HepG2 (cell line): ENCODE data around the gene SUSD6. TPM values are rescaled to one million over a fixed set of nuclear protein-coding genes. Genes with fewer than 3 reads are reported as not detected.

ENCODE experiments used
- DNMT1 ChIP-seq: sonication (generic); formaldehyde crosslinking; IDR thresholded peaks from 2 replicates; pipeline ENCODE4 v1.5.1; 2020; ENCODE audit warnings: mild to moderate bottlenecking, missing genetic modification reagents
- FOXC1 ChIP-seq: sonication (generic); formaldehyde crosslinking; IDR thresholded peaks from 2 replicates; pipeline ENCODE4 v1.8.0; 2022; ENCODE audit warnings: mild to moderate bottlenecking, missing genetic modification reagents, borderline replicate concordance
- FOXP1 ChIP-seq, 2 experiments: fragments of 450-650 bp in 1 of 2; IDR thresholded peaks; 2 replicates each; pipeline ENCODE4 v1.6.1; 2017 to 2018; ENCODE audit warnings: antibody characterized with exemption in 1 of 2
- JUND ChIP-seq: sonication (generic); formaldehyde crosslinking; IDR thresholded peaks from 2 replicates; pipeline ENCODE4 v1.8.0; 2022; ENCODE audit warnings: mild to moderate bottlenecking, missing genetic modification reagents
- MED8 ChIP-seq: sonication (generic); formaldehyde crosslinking; IDR thresholded peaks from 2 replicates; pipeline ENCODE4 v1.8.1; 2023; ENCODE audit warnings: mild to moderate bottlenecking, missing genetic modification reagents; ENCODE audit not compliant: insufficient replicate concordance
- PHF21A ChIP-seq: sonication (generic); formaldehyde crosslinking; IDR thresholded peaks from 2 replicates; pipeline ENCODE4 v1.5.0; 2020; ENCODE audit warnings: mild to moderate bottlenecking, missing genetic modification reagents
- PRPF4 ChIP-seq: fragments of 200-400 bp; formaldehyde crosslinking; IDR thresholded peaks from 2 replicates; pipeline ENCODE4 v1.6.1; 2016; ENCODE audit warnings: low read length, low read depth; ENCODE audit not compliant: poor library complexity, severe bottlenecking
- PTBP1 ChIP-seq: fragments of 200-400 bp; formaldehyde crosslinking; IDR thresholded peaks from 2 replicates; pipeline ENCODE4 v1.6.1; 2018; ENCODE audit warnings: low read length, low read depth; ENCODE audit not compliant: poor library complexity, severe bottlenecking
- SIX1 ChIP-seq: sonication (generic); formaldehyde crosslinking; IDR thresholded peaks from 2 replicates; pipeline ENCODE4 v1.4.0; 2020; ENCODE audit warnings: missing genetic modification reagents, borderline replicate concordance
- SMAD3 ChIP-seq: sonication (generic); formaldehyde crosslinking; IDR thresholded peaks from 2 replicates; pipeline ENCODE4 v1.4.0; 2020; ENCODE audit warnings: missing genetic modification reagents
- SRSF9 ChIP-seq: fragments of 200-400 bp; formaldehyde crosslinking; IDR thresholded peaks from 2 replicates; pipeline ENCODE4 v1.6.1; 2018; ENCODE audit warnings: borderline replicate concordance, mild to moderate bottlenecking, low read depth, low read length; ENCODE audit not compliant: insufficient read depth, poor library complexity, severe bottlenecking
- SRY ChIP-seq: sonication (generic); formaldehyde crosslinking; IDR thresholded peaks from 2 replicates; pipeline ENCODE4 v1.8.0; 2022; ENCODE audit warnings: mild to moderate bottlenecking, missing genetic modification reagents
- TAF1 ChIP-seq: sonication (generic); formaldehyde crosslinking; IDR thresholded peaks from 2 replicates; pipeline ENCODE4 v1.4.0; 2020; ENCODE audit warnings: missing genetic modification reagents
- U2AF1 ChIP-seq: fragments of 200-400 bp; formaldehyde crosslinking; optimal IDR thresholded peaks from 2 replicates; pipeline ENCODE3; 2017; ENCODE audit warnings: mild to moderate bottlenecking, low read depth, low read length
- WIZ ChIP-seq: sonication (generic); formaldehyde crosslinking; IDR thresholded peaks from 2 replicates; pipeline ENCODE4 v1.5.1; 2020; ENCODE audit warnings: mild to moderate bottlenecking, missing genetic modification reagents
- YEATS2 ChIP-seq: sonication (generic); formaldehyde crosslinking; IDR thresholded peaks from 2 replicates; pipeline ENCODE4 v1.4.0; 2020; ENCODE audit warnings: missing genetic modification reagents, borderline replicate concordance
- ZFP36 ChIP-seq: fragments of 150-350 bp; IDR thresholded peaks from 2 replicates; pipeline ENCODE4 v1.6.1; 2018; ENCODE audit warnings: borderline replicate concordance, low read length, low read depth; ENCODE audit not compliant: partially characterized antibody
- ZFP41 ChIP-seq: sonication (generic); formaldehyde crosslinking; IDR thresholded peaks from 2 replicates; pipeline ENCODE4 v1.4.0; 2020; ENCODE audit warnings: mild to moderate bottlenecking, missing genetic modification reagents, borderline replicate concordance
- ZNF768 ChIP-seq: sonication (generic); formaldehyde crosslinking; IDR thresholded peaks from 2 replicates; pipeline ENCODE4 v1.4.0; 2020; ENCODE audit warnings: missing genetic modification reagents
- polyA plus RNA-seq, 8 experiments: library from polyadenylated mRNA; depleted of rRNA in 3 of 8; stranded (reverse) in 7 of 8; unstranded in 1 of 8; fragments of >200 nt; fragmentation: Illumina TruSeq in 4 of 8; extraction: Trizol in 4 of 8; gene quantifications; 2 replicates each; pipeline versions ENCODE4 v1.2.1 to v1.2.3, GENCODE V29; 2011 to 2016; ENCODE audit warnings: low read depth in 4 of 8, missing spikeins in 1 of 8, mixed read lengths in 1 of 8; ENCODE audit not compliant: insufficient read depth in 1 of 8
- total RNA-seq, 5 experiments: library from RNA; depleted of rRNA; stranded (reverse); fragments of >200 nt; fragmentation: Illumina TruSeq; extraction: Trizol; gene quantifications; 2 replicates each; pipeline ENCODE4 v1.2.3, GENCODE V29; 2016; ENCODE audit warnings: low read depth in 1 of 5
- TF ChIP-seq, protein P1 (sequence below): IDR thresholded peaks from 2 replicates; pipeline ENCODE4 v1.6.1; 2016; ENCODE audit warnings: missing compliant biosample characterization, missing genetic modification reagents, borderline replicate concordance
- TF ChIP-seq, protein P2 (sequence below): sonication (generic); formaldehyde crosslinking; IDR thresholded peaks from 2 replicates; pipeline ENCODE4 v1.4.0; 2020; ENCODE audit warnings: missing genetic modification reagents
- TF ChIP-seq, protein P3 (sequence below): sonication (generic); formaldehyde crosslinking; IDR thresholded peaks from 2 replicates; pipeline ENCODE4 v1.8.0; 2023; ENCODE audit warnings: mild to moderate bottlenecking, missing genetic modification reagents
- TF ChIP-seq, protein P4 (sequence below): sonication (generic); formaldehyde crosslinking; IDR thresholded peaks from 2 replicates; pipeline ENCODE4 v1.5.0; 2020; ENCODE audit warnings: missing genetic modification reagents, mild to moderate bottlenecking, borderline replicate concordance

The SUSD6 gene
- total and polyA plus RNA-seq, 2 of the 13 experiments (the other 11 are each of a cell fraction or from before 2014, with no cell fraction given), result 7.2 to 7.4 TPM

DNA sequence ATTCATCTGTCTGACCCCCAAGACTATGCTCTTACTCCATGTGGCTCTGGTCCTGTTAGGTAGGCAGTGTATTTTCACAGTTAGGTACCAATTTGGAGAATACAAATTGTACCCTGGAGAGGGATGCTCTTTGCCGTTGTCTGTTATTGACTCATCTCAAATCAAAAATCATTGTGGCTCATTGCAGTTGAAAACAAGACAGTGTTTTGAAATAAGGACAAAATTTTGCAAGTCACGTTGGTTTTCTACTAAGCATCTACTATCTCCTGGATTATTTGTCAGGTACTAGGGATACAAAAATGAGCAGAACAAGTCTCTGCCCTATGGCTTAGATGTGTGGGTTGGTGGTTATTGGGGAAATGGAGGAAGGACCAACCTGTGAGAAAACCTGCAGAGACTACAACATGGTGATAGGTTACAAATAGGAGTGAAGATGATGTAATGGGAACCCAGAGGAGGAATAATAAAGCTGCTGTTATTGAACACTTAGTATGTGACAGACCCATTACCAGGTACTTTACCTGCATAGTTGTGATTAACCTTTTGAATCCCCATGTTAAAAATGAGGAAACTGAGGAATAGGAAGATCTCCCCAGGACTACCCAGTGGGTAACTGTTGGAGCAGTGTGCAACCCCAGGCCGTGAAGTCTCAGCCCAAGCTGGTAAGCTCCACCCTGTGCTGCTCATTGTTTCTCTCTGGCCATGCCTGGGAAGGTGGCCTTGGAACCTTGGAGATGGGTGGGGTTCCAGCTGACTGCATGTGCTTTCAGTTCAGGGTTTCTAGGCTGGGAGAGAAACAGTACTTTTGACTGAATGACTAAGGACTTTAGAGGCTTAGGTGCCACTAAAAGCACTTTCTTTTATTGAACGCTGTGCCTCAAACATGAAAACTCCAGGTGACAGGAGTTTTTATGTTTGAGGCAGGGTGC is 82.7 kb downstream of the SUSD6 start (continued):
- TF ChIP-seq, protein P1, sequence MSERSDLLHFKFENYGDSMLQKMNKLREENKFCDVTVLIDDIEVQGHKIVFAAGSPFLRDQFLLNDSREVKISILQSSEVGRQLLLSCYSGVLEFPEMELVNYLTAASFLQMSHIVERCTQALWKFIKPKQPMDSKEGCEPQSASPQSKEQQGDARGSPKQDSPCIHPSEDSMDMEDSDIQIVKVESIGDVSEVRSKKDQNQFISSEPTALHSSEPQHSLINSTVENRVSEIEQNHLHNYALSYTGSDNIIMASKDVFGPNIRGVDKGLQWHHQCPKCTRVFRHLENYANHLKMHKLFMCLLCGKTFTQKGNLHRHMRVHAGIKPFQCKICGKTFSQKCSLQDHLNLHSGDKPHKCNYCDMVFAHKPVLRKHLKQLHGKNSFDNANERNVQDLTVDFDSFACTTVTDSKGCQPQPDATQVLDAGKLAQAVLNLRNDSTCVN (CRISPR knock-in tag), result peak; percentile 76; the same call in 1 of the 2 replicates
- TF ChIP-seq JUND (no peak), TAF1 (CRISPR knock-in tag) (no peak), ZFP41 (CRISPR knock-in tag) (no peak), WIZ (CRISPR knock-in tag) (no peak), ZNF768 (CRISPR knock-in tag) (no peak), DNMT1 (no peak), PRPF4 (no peak), SRY (no peak), SIX1 (CRISPR knock-in tag) (no peak), SMAD3 (CRISPR knock-in tag) (peak; percentile 78; the same call in 1 of the 2 replicates), FOXC1 (CRISPR knock-in tag) (no peak), MED8 (CRISPR knock-in tag) (no peak), FOXP1 (IDR thresholded peaks at IDR 0.05) (no peak), FOXP1 (CRISPR knock-in tag; IDR thresholded peaks at IDR 0.05) (peak; percentile 26; the same call in 1 of the 2 replicates), PTBP1 (no peak), PHF21A (no peak), U2AF1 (no peak), ZFP36 (no peak), SRSF9 (no peak), YEATS2 (CRISPR knock-in tag) (no peak; the same call in 1 of the 2 replicates)
- TF ChIP-seq, protein P2, sequence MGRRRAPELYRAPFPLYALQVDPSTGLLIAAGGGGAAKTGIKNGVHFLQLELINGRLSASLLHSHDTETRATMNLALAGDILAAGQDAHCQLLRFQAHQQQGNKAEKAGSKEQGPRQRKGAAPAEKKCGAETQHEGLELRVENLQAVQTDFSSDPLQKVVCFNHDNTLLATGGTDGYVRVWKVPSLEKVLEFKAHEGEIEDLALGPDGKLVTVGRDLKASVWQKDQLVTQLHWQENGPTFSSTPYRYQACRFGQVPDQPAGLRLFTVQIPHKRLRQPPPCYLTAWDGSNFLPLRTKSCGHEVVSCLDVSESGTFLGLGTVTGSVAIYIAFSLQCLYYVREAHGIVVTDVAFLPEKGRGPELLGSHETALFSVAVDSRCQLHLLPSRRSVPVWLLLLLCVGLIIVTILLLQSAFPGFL (CRISPR knock-in tag), result no peak
- TF ChIP-seq, protein P3, sequence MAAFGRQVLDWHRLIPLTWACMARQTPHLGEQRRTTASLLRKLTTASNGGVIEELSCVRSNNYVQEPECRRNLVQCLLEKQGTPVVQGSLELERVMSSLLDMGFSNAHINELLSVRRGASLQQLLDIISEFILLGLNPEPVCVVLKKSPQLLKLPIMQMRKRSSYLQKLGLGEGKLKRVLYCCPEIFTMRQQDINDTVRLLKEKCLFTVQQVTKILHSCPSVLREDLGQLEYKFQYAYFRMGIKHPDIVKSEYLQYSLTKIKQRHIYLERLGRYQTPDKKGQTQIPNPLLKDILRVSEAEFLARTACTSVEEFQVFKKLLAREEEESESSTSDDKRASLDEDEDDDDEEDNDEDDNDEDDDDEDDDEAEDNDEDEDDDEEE (CRISPR knock-in tag), result no peak
- TF ChIP-seq, protein P4, sequence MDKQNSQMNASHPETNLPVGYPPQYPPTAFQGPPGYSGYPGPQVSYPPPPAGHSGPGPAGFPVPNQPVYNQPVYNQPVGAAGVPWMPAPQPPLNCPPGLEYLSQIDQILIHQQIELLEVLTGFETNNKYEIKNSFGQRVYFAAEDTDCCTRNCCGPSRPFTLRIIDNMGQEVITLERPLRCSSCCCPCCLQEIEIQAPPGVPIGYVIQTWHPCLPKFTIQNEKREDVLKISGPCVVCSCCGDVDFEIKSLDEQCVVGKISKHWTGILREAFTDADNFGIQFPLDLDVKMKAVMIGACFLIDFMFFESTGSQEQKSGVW (CRISPR knock-in tag), result no peak
